G401 (cell line): ENCODE results near the gene ZIC1. TPM values are rescaled to one million over a fixed set of nuclear protein-coding genes. Genes with fewer than 3 reads are reported as not detected.

Experiments
- DNase-seq: peaks from one replicate; pipeline ENCODE4 v3.0.0-alpha.2; 2015; ENCODE audit warnings: low spot score
- in situ Hi-C: cut with HindIII; loops from 2 replicates; pipeline ENCODE4 v1.10.0; 2016; ENCODE audit warnings: low sequenced_read_pairs, mixed read lengths
- total RNA-seq: library from RNA; depleted of rRNA; stranded (reverse); fragments of >200 nt; shearing (Covaris generic); gene quantifications from 2 replicates; pipeline ENCODE4 v1.2.3, GENCODE V29; 2014; rRNA removed

Gene ZIC1
- total RNA-seq: not detected in 2 replicates

- in situ Hi-C loops: no loop called here
Measured at GRCh38 chr3:147409143-147410115, at the start of gene ZIC1. TSS of gene ZIC1 (plus strand) at chr3:147409365. CDS start at chr3:147410113, 748 bp downstream.

GRCh38 chr3:147360051-147360439 is 49.1 kb upstream of the ZIC1 start:
- in situ Hi-C loops: no loop called here
- DNase-seq: no peak

More at GRCh38 chr3:147409143-147410115, at the start of gene ZIC1:
- DNase-seq: peak; percentile 97

- DNase-seq: peak; percentile 84
- in situ Hi-C loops: no loop called here
Measured at GRCh38 chr3:147360646-147361453, 48.3 kb upstream of the ZIC1 start.

- in situ Hi-C loops: no loop called here
- DNase-seq: peak; percentile 50
Measured at GRCh38 chr3:147361454-147362420, 47.4 kb upstream of the ZIC1 start.

- no peak for DNase-seq
- in situ Hi-C loops: no loop called here
Measured at GRCh38 chr3:147364771-147365170, 44.4 kb upstream of the ZIC1 start.

- in situ Hi-C loops: no loop called here
- peak; percentile 76 for DNase-seq
Measured at GRCh38 chr3:147365196-147366115, 43.7 kb upstream of the ZIC1 start.

- in situ Hi-C loops: no loop called here
- peak; percentile 71 for DNase-seq
Measured at GRCh38 chr3:147367676-147368075, 41.5 kb upstream of the ZIC1 start.

GRCh38 chr3:147368151-147368550 is 41.0 kb upstream of the ZIC1 start:
- peak; percentile 68 for DNase-seq
- in situ Hi-C loops: no loop called here

- in situ Hi-C loops: no loop called here
- peak; percentile 80 for DNase-seq
Measured at GRCh38 chr3:147368561-147369221, 40.5 kb upstream of the ZIC1 start.

GRCh38 chr3:147369231-147369630 is 39.9 kb upstream of the ZIC1 start:
- DNase-seq: peak; percentile 73
- in situ Hi-C loops: no loop called here

- peak; percentile 83 for DNase-seq
- in situ Hi-C loops: no loop called here
Measured at GRCh38 chr3:147369661-147370123, 39.5 kb upstream of the ZIC1 start.

- in situ Hi-C loops: no loop called here
Measured at GRCh38 chr3:147370349-147370748, 38.8 kb upstream of the ZIC1 start.

GRCh38 chr3:147371140-147371539 is 38.0 kb upstream of the ZIC1 start:
- no peak for DNase-seq
- in situ Hi-C loops: no loop called here

More at GRCh38 chr3:147370349-147370748, 38.8 kb upstream of the ZIC1 start:
- DNase-seq: peak; percentile 64

- in situ Hi-C loops: no loop called here
- peak; percentile 76 for DNase-seq
Measured at GRCh38 chr3:147371771-147372340, 37.3 kb upstream of the ZIC1 start.

GRCh38 chr3:147372525-147373027 is 36.6 kb upstream of the ZIC1 start:
- in situ Hi-C loops: no loop called here
- peak; percentile 35 for DNase-seq

- DNase-seq: no peak
- in situ Hi-C loops: no loop called here
Measured at GRCh38 chr3:147373301-147373700, 35.9 kb upstream of the ZIC1 start.
